NCI-H345 (cell line): ENCODE results near the gene GRIK5.

ENCODE experiments used
- DNase-seq: peaks from one replicate; lab custom pipeline; 2025; lab: John Stamatoyannopoulos, UW

GRIK5 gene

GRCh38 chr19:42076380-42076944 lies 6.5 kb upstream of the GRIK5 start:
- DNase-seq, result no peak

- peak; percentile 99 for DNase-seq
Observed at GRCh38 chr19:42075616-42076379, 5.8 kb upstream of the GRIK5 start, which contains the start of gene ZNF574. Gene ZNF574, plus strand, starts transcription at chr19:42076166. Its CDS starts 2,441 bp downstream, at chr19:42078607.

GRCh38 chr19:42075364-42075615 lies 5.3 kb upstream of the GRIK5 start:
- DNase-seq, result no peak

GRCh38 chr19:42074513-42075363 lies 4.7 kb upstream of the GRIK5 start:
- no peak for DNase-seq

GRCh38 chr19:42071247-42071646 lies 1.2 kb upstream of the GRIK5 start:
- DNase-seq, result no peak

GRCh38 chr19:42068756-42069571 lies 1.0 kb downstream of the GRIK5 start:
- no peak for DNase-seq

GRCh38 chr19:42068361-42068755 lies 1.6 kb downstream of the GRIK5 start:
- DNase-seq, result no peak

- no peak for DNase-seq
Observed at GRCh38 chr19:42067315-42067888, 2.6 kb downstream of the GRIK5 start.

GRCh38 chr19:42066075-42066754 lies 3.8 kb downstream of the GRIK5 start:
- peak; percentile 46 for DNase-seq

GRCh38 chr19:42065511-42065910 lies 4.5 kb downstream of the GRIK5 start:
- no peak for DNase-seq

GRCh38 chr19:42065051-42065450 lies 5.0 kb downstream of the GRIK5 start:
- no peak for DNase-seq

GRCh38 chr19:42064432-42064831 lies 5.6 kb downstream of the GRIK5 start:
- no peak for DNase-seq

- DNase-seq, result no peak
Observed at GRCh38 chr19:42062381-42062780, 7.6 kb downstream of the GRIK5 start.

- no peak for DNase-seq
Observed at GRCh38 chr19:42060117-42060516, 9.9 kb downstream of the GRIK5 start.

- DNase-seq, result no peak
Observed at GRCh38 chr19:42059196-42059595, 10.8 kb downstream of the GRIK5 start.

- DNase-seq, result no peak
Observed at GRCh38 chr19:42057846-42058245, 12.2 kb downstream of the GRIK5 start.

- no peak for DNase-seq
Observed at GRCh38 chr19:42054205-42054604, 15.8 kb downstream of the GRIK5 start.

GRCh38 chr19:42053037-42053935 lies 16.7 kb downstream of the GRIK5 start:
- DNase-seq, result no peak

- DNase-seq, result peak; percentile 59
Observed at GRCh38 chr19:42052241-42052863, 17.7 kb downstream of the GRIK5 start.
